HepG2 (cell line): ENCODE results near the gene FAM228B. TPM values are rescaled to one million over a fixed set of nuclear protein-coding genes. Genes with fewer than 3 reads are reported as not detected.

Experiments used
- ARHGAP35 ChIP-seq: sonication (generic); formaldehyde crosslinking; IDR thresholded peaks from 2 replicates; pipeline ENCODE4 v1.9.0; 2022; ENCODE audit warnings: mild to moderate bottlenecking, inconsistent platforms, moderate library complexity, missing genetic modification reagents, borderline replicate concordance
- CENPX ChIP-seq: sonication (generic); formaldehyde crosslinking; IDR thresholded peaks from 2 replicates; pipeline ENCODE4 v1.9.0; 2021; ENCODE audit warnings: mild to moderate bottlenecking, missing genetic modification reagents, moderate library complexity
- FOXM1 ChIP-seq: sonication (generic); formaldehyde crosslinking; IDR thresholded peaks from 2 replicates; pipeline ENCODE4 v1.5.0; 2020; ENCODE audit warnings: missing genetic modification reagents
- KDM5A ChIP-seq: fragments of 200-600 bp; sonication (generic); IDR thresholded peaks from 2 replicates; pipeline ENCODE4 v1.7.0; 2018; ENCODE audit warnings: antibody characterized with exemption, mild to moderate bottlenecking, low read length, borderline replicate concordance
- KDM6A ChIP-seq: IDR thresholded peaks from 2 replicates; pipeline ENCODE4 v1.6.1; 2016; ENCODE audit warnings: low read depth
- MAZ ChIP-seq, 2 experiments: sonication (generic) in 1 of 2; formaldehyde crosslinking in 1 of 2; IDR thresholded peaks; 2 replicates each; pipeline versions ENCODE4 v1.5.0 to v1.6.1; 2012 to 2020; ENCODE audit warnings: low read depth in 2 of 2, mild to moderate bottlenecking in 2 of 2, borderline replicate concordance in 1 of 2, improper control_type of control experiment in 1 of 2, low read length in 1 of 2, missing genetic modification reagents in 1 of 2, moderate library complexity in 1 of 2
- SRF ChIP-seq: IDR thresholded peaks from 2 replicates; pipeline ENCODE4 v1.6.1; 2011; ENCODE audit warnings: mild to moderate bottlenecking, low read depth, low read length, moderate library complexity
- polyA plus RNA-seq, 8 experiments: library from polyadenylated mRNA; depleted of rRNA in 3 of 8; stranded (reverse) in 7 of 8; unstranded in 1 of 8; fragments of >200 nt; fragmentation: Illumina TruSeq in 4 of 8; extraction: Trizol in 4 of 8; gene quantifications; 2 replicates each; pipeline versions ENCODE4 v1.2.1 to v1.2.3, GENCODE V29; 2011 to 2016; ENCODE audit warnings: low read depth in 4 of 8, missing spikeins in 1 of 8, mixed read lengths in 1 of 8; ENCODE audit not compliant: insufficient read depth in 1 of 8
- total RNA-seq, 5 experiments: library from RNA; depleted of rRNA; stranded (reverse); fragments of >200 nt; fragmentation: Illumina TruSeq; extraction: Trizol; gene quantifications; 2 replicates each; pipeline ENCODE4 v1.2.3, GENCODE V29; 2016; ENCODE audit warnings: low read depth in 1 of 5
- TF ChIP-seq, protein P1 (sequence below): sonication (generic); formaldehyde crosslinking; IDR thresholded peaks from 2 replicates; pipeline ENCODE4 v1.5.0; 2020; ENCODE audit warnings: missing genetic modification reagents, mild to moderate bottlenecking, borderline replicate concordance
- TF ChIP-seq, protein P2 (sequence below), 2 experiments: sonication (generic) in 1 of 2; formaldehyde crosslinking in 1 of 2; IDR thresholded peaks; 2 replicates each; pipeline versions ENCODE4 v1.6.1 to v1.9.0; 2014 to 2022; ENCODE audit warnings: antibody characterized with exemption in 1 of 2, borderline replicate concordance in 1 of 2, inconsistent platforms in 1 of 2, low read depth in 1 of 2, missing genetic modification reagents in 1 of 2
- TF ChIP-seq, protein P3 (sequence below): sonication (generic); formaldehyde crosslinking; IDR thresholded peaks from 2 replicates; pipeline ENCODE4 v1.8.1; 2022; ENCODE audit warnings: low read depth, mild to moderate bottlenecking, missing genetic modification reagents
- TF ChIP-seq, protein P4 (sequence below): sonication (generic); formaldehyde crosslinking; IDR thresholded peaks from 2 replicates; pipeline ENCODE4 v1.4.0; 2020; ENCODE audit warnings: low read depth, mild to moderate bottlenecking, missing genetic modification reagents

Gene FAM228B
- total and polyA plus RNA-seq, 2 of the 13 experiments (the other 11 are each of a cell fraction or from before 2014, with no cell fraction given): 0.79 to 1.1 TPM

DNA sequence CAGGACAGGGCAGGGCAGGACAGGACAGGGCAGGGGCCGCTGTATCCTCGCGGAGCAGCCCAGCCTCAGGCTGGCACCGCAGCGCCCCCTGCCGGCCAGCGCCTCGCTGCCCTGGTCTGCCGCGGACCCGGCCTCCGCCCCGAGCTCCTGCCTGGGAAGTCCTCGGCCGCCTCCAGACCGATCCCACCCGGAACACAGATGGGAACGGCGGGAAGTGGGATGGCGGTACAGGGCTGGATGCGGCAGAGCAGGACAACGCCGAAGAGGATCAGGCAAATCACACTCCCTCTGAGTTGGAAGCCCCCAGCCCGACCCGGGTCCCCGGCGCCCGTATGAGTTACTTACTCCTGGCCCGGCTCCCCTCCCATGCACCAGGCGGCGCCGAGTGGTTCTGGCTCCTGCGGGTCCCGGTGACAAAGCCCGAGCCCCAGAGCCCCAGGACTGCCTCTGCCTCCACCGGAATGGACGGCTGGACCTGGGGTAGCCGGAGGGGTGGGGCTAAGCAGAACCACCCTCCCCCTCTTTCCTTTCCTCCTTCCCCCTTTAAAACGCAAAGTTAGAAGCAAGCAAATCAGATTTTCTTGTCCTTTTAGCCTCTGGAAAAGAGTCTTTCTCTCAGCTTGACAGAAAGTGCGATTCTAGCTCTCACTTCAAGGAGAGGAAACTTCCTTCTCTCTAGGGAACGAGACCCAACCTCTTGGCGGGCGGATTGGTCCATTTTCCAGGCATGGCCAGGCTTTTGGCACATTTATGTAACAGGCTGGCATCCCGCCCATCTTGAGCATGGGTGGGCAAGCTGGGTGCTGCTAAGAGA is 38.7 kb upstream of the FAM228B start, which contains the start of gene TP53I3 (continued):
- TF ChIP-seq ARHGAP35 (CRISPR knock-in tag) (0 out of 2 replicates have a peak, but pooled peaks have one; percentile 47), SRF (0 out of 2 replicates have a peak, but pooled peaks have one; percentile 10), MAZ (IDR thresholded peaks at IDR 0.05; ENCODE audit: borderline replicate concordance, low read depth, low read length) (peak; percentile 6; the same call in 1 of the 2 replicates), MAZ (CRISPR knock-in tag; IDR thresholded peaks at IDR 0.05; ENCODE audit: low read depth) (peak; percentile 98), FOXM1 (CRISPR knock-in tag) (no peak), KDM5A (no peak; the same call in 1 of the 2 replicates), CENPX (CRISPR knock-in tag) (no peak), KDM6A (CRISPR knock-in tag) (no peak)
- TF ChIP-seq, protein P1, sequence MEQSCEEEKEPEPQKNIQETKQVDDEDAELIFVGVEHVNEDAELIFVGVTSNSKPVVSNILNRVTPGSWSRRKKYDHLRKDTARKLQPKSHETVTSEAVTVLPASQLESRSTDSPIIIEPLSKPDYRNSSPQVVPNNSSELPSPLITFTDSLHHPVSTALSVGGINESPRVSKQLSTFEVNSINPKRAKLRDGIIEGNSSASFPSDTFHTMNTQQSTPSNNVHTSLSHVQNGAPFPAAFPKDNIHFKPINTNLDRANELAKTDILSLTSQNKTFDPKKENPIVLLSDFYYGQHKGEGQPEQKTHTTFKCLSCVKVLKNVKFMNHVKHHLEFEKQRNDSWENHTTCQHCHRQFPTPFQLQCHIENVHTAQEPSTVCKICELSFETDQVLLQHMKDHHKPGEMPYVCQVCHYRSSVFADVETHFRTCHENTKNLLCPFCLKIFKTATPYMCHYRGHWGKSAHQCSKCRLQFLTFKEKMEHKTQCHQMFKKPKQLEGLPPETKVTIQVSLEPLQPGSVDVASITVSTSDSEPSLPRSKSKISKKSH (CRISPR knock-in tag): peak; percentile 48; the same call in 1 of the 2 replicates
- TF ChIP-seq, protein P2, sequence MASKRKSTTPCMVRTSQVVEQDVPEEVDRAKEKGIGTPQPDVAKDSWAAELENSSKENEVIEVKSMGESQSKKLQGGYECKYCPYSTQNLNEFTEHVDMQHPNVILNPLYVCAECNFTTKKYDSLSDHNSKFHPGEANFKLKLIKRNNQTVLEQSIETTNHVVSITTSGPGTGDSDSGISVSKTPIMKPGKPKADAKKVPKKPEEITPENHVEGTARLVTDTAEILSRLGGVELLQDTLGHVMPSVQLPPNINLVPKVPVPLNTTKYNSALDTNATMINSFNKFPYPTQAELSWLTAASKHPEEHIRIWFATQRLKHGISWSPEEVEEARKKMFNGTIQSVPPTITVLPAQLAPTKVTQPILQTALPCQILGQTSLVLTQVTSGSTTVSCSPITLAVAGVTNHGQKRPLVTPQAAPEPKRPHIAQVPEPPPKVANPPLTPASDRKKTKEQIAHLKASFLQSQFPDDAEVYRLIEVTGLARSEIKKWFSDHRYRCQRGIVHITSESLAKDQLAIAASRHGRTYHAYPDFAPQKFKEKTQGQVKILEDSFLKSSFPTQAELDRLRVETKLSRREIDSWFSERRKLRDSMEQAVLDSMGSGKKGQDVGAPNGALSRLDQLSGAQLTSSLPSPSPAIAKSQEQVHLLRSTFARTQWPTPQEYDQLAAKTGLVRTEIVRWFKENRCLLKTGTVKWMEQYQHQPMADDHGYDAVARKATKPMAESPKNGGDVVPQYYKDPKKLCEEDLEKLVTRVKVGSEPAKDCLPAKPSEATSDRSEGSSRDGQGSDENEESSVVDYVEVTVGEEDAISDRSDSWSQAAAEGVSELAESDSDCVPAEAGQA (IDR thresholded peaks at IDR 0.05; ENCODE audit: low read depth): no peak
- TF ChIP-seq, protein P2 (CRISPR knock-in tag; IDR thresholded peaks at IDR 0.05; ENCODE audit: borderline replicate concordance): no peak
- TF ChIP-seq, protein P3, sequence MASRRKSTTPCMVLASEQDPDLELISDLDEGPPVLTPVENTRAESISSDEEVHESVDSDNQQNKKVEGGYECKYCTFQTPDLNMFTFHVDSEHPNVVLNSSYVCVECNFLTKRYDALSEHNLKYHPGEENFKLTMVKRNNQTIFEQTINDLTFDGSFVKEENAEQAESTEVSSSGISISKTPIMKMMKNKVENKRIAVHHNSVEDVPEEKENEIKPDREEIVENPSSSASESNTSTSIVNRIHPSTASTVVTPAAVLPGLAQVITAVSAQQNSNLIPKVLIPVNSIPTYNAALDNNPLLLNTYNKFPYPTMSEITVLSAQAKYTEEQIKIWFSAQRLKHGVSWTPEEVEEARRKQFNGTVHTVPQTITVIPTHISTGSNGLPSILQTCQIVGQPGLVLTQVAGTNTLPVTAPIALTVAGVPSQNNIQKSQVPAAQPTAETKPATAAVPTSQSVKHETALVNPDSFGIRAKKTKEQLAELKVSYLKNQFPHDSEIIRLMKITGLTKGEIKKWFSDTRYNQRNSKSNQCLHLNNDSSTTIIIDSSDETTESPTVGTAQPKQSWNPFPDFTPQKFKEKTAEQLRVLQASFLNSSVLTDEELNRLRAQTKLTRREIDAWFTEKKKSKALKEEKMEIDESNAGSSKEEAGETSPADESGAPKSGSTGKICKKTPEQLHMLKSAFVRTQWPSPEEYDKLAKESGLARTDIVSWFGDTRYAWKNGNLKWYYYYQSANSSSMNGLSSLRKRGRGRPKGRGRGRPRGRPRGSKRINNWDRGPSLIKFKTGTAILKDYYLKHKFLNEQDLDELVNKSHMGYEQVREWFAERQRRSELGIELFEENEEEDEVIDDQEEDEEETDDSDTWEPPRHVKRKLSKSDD: peak; percentile 30; the same call in 1 of the 2 replicates
- TF ChIP-seq, protein P4, sequence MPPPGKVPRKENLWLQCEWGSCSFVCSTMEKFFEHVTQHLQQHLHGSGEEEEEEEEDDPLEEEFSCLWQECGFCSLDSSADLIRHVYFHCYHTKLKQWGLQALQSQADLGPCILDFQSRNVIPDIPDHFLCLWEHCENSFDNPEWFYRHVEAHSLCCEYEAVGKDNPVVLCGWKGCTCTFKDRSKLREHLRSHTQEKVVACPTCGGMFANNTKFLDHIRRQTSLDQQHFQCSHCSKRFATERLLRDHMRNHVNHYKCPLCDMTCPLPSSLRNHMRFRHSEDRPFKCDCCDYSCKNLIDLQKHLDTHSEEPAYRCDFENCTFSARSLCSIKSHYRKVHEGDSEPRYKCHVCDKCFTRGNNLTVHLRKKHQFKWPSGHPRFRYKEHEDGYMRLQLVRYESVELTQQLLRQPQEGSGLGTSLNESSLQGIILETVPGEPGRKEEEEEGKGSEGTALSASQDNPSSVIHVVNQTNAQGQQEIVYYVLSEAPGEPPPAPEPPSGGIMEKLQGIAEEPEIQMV: peak; percentile 98
